Thoracic aorta (tissue), 2 donors: ENCODE data around the gene TRAF1. TPM values are rescaled to one million over a fixed set of nuclear protein-coding genes. Genes with fewer than 3 reads are reported as not detected.

Experiments
- ATAC-seq: fragments of 150-250 bp; one replicate; pipeline ENCODE4 v1.8.0; 2017; ENCODE audit warnings: low read depth; ENCODE audit not compliant: insufficient number of reproducible peaks, low FRiP score
- DNase-seq: peaks from one replicate; pipeline ENCODE4 v3.0.0-alpha.2; 2020; ENCODE audit warnings: low spot score
- H3K27ac ChIP-seq, 2 donors: fragments of 200-600 bp; sonication (generic); 1 replicate in 1 of 2; 2 replicates in 1 of 2; pipeline ENCODE4 v1.5.1; 2016; ENCODE audit warnings: mild to moderate bottlenecking in 2 of 2, moderate library complexity in 2 of 2
- H3K27me3 ChIP-seq: fragments of 200-600 bp; sonication (generic); replicated peaks from 2 replicates; pipeline ENCODE4 v1.6.0; 2016; ENCODE audit warnings: mild to moderate bottlenecking; ENCODE audit not compliant: insufficient read depth
- H3K36me3 ChIP-seq: fragments of 200-600 bp; sonication (generic); one replicate; pipeline ENCODE4 v1.5.1; 2016
- H3K4me1 ChIP-seq, 2 donors: fragments of 200-600 bp; sonication (generic); 1 replicate in 1 of 2; 2 replicates in 1 of 2; pipeline versions ENCODE4 v1.5.1 to v1.6.0; 2016; ENCODE audit warnings: low read depth in 2 of 2, mild to moderate bottlenecking in 1 of 2; ENCODE audit not compliant: control insufficient read depth in 1 of 2
- H3K4me3 ChIP-seq: fragments of 200-600 bp; sonication (generic); 2 replicates; pipeline ENCODE4 v1.5.1; 2016; ENCODE audit warnings: mild to moderate bottlenecking
- H3K9me3 ChIP-seq: fragments of 200-600 bp; sonication (generic); 2 replicates; pipeline ENCODE4 v1.5.1; 2016
- CTCF ChIP-seq: fragments of 200-600 bp; sonication (generic); IDR thresholded peaks from one replicate; pipeline ENCODE4 v1.5.1; 2019; ENCODE audit warnings: antibody characterized with exemption
- total RNA-seq, 2 donors: library from RNA; depleted of rRNA; stranded (reverse); fragments of >200 nt; gene quantifications; one replicate each; pipeline versions ENCODE4 v1.1.0 to v1.2.3, GENCODE V29; 2016

The TRAF1 gene
- total RNA-seq, 2 donors from 2014 or later = 36.4 to 52.5 TPM

- H3K4me3 ChIP-seq = no peak overlapping the region
- no peaks in the 10 kb centered on the region for H3K9me3 ChIP-seq
- ATAC-seq (no peak), DNase-seq (no peak)
- TF ChIP-seq CTCF = no peak
- H3K27me3 ChIP-seq = no peaks in the 10 kb centered on the region
- peaks cover 0 to 3% of the 10 kb centered on the region in 2 donors for H3K4me1 ChIP-seq
- H3K36me3 ChIP-seq = no peaks in the 10 kb centered on the region
- H3K27ac ChIP-seq = no peak overlapping the region
Observed at GRCh38 chr9:120883608-120883996, 43.0 kb downstream of the TRAF1 start.

- DNase-seq (no peak), ATAC-seq (no peak)
- Histone ChIP-seq H3K27me3 (no peaks in the 10 kb centered on the region), H3K36me3 (no peaks in the 10 kb centered on the region), H3K9me3 (no peaks in the 10 kb centered on the region), H3K4me3 (no peak overlapping the region), H3K4me1 (peaks cover 0 to 8% of the 10 kb centered on the region in 2 donors), H3K27ac (no peak overlapping the region)
- no peak for TF ChIP-seq CTCF
Observed at GRCh38 chr9:120882935-120883607, 43.5 kb downstream of the TRAF1 start.

DNA sequence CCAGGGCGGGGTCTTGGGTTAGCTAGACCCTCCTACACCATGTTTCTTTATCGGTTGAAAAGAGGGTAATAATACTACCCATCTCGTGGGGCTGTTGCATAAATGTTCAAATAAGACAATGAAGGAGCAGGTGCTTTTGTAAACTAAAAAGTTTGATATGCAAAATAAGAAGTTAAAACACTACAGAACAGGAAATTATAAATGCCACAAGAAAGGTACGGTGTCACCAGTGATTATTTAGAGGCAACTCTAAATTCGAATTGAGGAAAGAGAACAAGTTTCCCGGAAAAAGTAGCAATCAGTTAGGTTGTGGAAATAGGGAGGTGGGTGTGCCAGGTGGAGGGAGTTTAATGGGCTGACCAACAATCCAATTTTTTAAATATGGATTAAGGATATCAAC, 47.1 kb downstream of the TRAF1 start:
- no peaks in the 10 kb centered on the region for H3K36me3 ChIP-seq
- H3K4me3 ChIP-seq = no peak overlapping the region
- no peaks in the 10 kb centered on the region for H3K27me3 ChIP-seq
- no peaks in the 10 kb centered on the region for H3K9me3 ChIP-seq
- DNase-seq = no peak
- no peak for TF ChIP-seq CTCF
- no peak for ATAC-seq
- peaks cover 3 to 24% of the 10 kb centered on the region in 2 donors for H3K4me1 ChIP-seq
- no peak overlapping the region for H3K27ac ChIP-seq

DNA sequence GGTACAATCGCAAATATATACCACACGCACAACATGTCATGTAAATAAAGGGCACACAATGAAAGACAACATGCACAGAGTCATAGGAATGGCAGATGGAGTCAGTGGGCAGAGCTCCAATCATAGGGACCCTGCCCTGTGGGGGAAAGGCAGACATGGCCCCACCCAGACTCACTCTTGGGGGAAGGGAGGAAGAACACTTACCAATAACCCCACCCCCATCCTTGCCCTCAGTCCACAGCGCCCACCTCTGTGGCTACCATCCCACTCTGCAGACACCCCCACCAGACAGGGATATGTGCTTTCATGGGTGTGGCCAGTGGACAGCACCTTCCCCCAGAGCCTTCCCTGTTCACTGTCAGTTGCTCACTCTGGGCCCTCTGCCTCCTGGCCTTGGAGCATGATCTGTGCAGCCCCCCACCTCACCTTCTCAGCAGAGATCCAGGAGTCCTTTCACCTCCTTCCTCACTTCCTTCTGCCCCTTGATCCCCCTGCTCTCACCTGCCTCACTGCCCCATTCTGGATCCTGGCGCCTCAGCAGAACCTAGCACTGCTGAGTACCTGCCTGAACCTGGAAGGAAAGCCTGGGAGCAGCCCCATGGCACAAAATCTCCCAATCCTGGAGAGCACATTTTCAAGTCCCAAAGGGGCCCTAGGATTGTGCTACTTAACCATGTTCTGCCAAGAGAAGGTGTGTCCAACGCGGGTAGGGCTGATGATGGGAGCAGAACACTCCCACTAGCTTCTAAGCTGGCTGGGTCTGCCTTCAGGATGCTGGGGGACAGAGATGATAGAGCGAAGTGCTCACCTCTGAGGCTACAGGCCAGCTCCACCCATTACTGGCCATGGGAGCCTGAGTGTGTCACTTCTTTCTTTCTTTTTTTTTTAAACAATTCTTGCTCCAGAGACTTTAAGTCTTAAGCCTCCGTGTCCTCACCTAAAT, 48.1 kb downstream of the TRAF1 start:
- H3K27ac ChIP-seq = peak overlapping the region in 1 of 2 donors; percentile 68
- no peak for TF ChIP-seq CTCF
- no peaks in the 10 kb centered on the region for H3K9me3 ChIP-seq
- H3K4me1 ChIP-seq = peaks cover 3 to 24% of the 10 kb centered on the region in 2 donors
- H3K36me3 ChIP-seq = peaks cover 8% of the 10 kb centered on the region
- no peaks in the 10 kb centered on the region for H3K27me3 ChIP-seq
- no peak for DNase-seq
- H3K4me3 ChIP-seq = no peak overlapping the region
- ATAC-seq = no peak
